HG03060 (cell line): ENCODE results near the gene NEDD4L.

ENCODE experiments used
- ATAC-seq: cut with Tn5 transposase; IDR thresholded peaks from one replicate; pipeline ENCODE4 v1.9.1; 2021; ENCODE audit warnings: low read depth, moderate number of reproducible peaks; ENCODE audit not compliant: unreplicated experiment

NEDD4L gene

DNA sequence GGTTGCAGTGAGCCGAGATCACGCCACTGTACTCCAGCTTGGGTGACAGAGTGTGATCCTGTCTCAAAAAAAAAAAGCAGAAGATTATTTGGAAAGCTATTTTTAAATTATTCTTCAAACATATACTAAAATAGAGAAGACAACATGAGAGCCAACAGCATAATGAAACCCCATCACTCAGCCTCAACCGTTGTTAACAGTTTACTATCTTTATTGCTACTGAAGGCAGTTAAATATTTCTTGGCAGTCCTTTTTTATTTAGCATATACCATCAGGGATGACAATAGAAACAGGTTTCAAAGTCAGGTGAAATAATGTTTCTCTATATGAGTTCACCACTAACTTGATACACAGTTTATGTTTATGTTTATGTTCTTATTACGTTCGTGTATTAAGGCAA lies 157.2 kb downstream of the NEDD4L start:
- no peak for ATAC-seq

DNA sequence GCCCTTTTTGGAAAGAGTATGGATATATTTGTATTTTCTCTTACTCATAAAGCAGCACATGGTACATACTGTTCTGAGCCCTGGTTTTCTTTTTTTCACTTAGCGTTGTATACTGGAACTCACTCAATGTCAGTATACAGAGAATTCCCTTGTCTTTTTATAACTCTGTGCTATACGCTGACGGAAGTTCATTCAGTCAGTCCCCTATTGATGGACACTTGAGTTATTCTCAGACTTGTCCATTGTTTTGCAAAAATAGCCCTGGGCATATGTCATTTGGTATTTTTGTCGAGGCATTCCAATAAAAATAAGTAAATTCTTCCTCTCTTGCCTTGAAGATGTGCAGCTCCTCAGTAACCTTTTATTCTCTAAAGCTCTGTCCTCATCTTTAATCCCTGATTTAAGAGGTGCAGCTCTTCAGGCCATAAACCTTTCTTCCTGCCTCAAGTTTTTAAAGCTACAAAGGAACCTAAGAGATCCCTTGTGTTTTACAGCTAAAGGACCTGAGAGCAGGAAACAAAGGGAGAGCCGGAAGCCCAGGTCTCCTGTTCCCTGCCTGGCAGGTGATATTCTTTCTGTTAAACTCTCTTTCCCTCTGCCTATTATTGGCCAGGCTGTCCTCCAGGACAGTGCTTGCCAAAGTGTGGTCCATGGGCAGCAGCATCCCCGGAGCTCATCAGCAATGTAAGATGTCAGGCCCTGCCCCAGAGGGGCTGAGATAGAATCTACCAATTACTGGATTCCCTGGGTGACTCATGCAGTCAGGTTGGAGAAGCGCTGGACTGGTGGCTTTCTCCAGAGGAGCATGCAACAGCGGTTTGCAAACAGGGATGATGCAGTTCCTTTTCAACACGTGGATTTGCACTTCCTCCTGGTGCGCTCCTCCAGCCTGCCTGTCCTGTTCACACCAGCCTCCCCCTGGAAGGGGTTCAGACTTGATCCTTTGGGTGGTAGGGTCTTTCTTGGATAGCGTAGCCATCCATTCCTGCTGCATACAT lies 158.0 kb downstream of the NEDD4L start:
- ATAC-seq = no peak

DNA sequence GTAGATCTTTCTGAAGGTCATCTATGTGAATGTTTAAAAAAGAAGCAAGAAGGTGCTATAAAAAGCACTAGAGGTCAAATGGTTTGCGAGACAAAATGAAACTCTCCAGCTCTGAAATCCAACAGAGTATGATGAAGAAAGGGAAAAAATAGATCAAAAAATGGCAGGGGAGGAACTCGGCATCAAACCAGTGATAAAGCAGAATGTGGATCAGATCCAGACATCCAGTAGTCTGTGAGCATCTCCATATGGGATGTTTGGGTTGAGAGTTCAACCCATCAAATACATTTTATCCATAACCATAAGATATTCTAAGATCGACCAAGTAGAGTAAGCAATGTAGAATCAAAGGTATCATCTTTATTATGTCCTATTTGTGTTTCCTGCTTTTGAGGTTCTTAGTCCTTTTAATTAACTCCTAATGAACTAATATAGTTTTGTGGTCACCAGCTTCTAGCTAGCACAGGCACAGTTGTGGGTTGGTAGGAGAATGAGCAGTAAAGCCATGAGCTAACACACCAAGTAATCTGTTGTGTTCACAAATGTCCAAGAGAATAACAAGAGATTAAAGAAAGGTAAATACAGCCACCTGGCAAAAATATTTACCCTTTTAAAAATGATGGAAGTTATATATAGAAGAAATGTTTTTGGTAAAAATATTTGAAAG lies 160.9 kb downstream of the NEDD4L start:
- no peak for ATAC-seq

DNA sequence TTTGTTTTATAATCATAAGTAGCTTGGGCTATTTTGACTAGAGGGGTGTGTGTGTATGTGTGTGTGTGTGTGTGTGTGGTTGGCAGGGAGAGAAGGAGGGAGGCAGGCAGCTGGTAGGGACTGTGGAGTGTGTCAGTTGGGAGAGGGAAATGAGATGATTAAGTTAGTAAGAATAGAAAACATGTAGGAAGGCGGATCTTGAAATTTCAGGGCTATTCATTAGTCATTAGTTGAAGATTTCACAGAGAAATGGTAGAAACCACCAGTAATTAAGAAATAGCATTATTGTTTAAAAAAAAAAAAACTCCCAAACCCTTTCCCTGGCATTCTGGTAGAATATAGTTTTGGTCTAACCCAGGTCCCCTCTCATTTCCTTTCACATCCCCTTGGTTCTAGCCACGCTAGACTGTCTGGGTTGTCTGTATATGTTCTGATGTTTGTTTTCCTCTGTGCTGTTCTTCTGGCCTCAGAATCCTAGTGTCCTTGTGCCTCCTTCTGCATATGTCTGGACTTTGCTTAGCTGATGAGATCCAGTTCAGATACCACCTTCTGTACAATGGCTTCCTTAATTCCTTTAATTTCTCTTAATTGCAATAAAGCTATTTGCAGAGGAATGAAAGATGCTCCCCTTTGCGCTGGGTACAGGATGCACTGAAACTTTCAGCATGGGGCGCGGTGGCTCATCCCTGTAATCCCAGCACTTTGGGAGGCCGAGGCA lies 161.6 kb downstream of the NEDD4L start:
- no peak for ATAC-seq

DNA sequence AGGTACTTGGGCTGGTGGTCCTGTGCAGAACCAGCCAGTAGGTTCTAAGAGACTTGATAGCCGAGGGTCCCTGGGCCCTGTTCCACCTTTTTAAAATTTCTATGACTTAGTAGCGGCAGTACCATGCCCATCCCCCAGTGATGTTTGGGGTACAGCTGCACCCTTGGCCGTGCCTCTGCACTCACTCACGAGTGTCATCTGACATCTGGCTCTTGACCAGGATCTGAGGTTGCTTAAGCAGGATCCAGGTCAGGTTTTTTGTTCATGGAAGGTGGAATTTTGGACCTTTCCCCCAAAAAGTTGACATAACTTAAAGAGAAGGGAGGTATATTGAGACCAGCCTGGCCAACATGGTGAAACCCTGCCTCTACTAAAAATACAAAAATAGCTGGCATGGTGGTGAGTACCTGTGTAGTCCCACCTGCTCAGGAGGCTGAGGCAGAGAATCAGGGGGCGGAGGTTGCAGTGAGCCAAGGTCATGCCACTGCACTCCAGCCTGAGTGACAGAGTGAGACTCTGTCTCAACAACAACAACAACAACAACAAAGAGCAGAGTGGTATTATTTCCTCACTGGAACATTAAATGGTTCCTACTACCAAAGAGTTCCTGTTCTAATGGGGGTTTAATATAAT lies 163.6 kb downstream of the NEDD4L start:
- no peak for ATAC-seq

DNA sequence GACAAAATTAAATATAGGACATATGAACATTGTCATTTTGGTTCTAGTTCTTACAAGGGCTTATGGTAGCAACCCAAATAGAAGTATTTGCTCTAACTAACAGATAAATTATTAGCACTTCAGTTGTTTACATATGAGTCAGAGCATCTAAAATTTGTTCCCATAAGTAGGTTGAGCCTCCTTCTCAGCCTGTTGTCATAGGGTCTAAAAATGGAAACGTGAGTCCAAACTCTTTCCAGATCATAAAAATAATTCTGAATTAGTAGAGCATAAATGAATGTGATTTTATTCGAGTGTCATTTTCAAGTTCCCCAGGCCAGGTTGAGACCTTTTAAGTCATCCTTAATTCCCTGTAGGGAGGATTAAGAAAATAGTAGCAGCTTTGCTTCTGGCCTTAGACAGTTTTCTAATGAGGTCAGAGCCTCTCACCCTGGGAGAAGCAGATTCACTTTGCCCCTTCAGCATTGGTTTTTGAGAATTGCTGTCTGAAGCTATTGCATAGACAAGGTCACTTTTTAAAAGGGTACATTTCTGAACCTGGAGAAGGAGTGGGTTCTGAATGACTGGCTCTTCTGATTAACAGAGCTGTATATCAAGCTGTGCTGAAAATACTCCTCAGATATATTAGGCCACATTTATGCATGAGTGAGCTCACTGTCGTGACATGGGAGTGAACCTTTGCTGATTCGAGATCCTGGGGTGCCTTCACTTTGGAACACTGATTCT lies 164.3 kb downstream of the NEDD4L start:
- no peak for ATAC-seq

DNA sequence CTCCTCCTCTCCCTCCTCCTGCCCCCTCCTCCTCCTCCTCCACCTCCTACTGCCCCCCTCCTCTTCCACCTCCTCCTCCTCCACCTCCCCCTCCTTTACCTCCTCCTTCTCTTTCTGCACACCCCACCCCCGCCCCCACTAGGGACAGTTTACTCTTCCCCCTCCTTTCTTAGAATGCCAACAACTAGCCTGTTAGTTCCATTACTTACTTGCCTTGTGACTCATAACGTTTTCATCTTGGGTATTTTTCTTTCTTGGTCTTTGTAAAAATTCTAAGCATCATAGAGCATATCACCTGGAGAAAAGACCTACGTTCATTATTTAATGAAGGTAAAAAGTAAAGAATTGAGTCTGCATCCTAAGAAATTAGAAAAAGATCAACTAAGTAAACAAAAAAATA lies 165.3 kb downstream of the NEDD4L start:
- no peak for ATAC-seq

DNA sequence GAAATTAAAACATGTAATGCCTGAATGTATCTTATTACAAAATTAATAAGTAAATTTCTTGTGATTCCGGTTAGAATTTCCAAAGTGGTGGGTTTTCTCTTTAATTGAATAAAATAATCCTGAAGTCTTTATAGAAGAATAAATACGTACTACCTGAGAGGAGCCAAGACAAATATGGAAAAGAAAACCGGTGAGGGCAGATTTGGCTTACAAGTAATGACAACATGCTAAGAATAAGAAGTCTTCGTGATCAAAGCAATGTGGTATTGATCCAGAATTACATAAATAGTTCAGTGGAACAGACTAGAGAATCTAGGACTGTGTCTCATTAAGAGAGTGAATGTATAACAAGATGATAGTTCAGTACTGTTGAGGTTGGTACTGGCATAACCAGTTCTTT lies 167.5 kb downstream of the NEDD4L start:
- ATAC-seq = no peak

DNA sequence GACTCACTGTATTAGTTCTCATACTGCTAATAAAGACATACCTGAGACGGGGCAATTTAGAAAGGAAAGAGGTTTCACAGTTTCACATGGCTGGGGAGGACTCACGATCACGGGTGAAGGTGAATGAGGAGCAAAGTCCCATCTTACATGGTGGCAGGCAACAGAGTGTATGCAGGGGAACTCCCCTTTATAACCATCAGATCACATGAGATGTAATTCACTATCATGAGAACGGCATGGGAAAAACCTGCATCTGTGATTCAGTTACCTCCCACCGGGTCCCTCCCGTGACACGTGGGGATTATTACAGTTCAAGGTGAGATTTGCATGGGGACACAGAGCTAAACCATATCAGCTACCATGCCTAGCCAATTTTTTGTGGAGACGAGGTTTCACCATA lies 168.2 kb downstream of the NEDD4L start:
- no peak for ATAC-seq

DNA sequence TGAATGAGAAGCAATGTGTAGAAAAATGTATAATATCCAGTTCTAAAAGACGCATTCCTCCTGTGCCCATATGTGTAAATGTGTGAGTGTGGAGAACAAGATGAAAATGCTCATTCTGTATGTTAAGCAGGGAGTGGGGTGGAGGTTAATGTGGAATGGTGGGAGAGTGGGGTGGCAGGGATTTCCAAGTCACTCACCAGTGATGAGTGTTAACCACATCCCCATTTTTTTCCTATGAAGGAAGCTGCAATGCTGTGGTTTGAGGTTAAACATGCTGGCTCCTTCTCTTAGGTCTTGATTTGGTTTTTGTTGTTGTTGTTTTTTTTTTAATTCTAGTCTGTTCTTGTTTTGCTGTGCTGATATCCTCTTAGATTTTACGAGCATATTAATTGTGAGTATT lies 169.4 kb downstream of the NEDD4L start:
- no peak for ATAC-seq

DNA sequence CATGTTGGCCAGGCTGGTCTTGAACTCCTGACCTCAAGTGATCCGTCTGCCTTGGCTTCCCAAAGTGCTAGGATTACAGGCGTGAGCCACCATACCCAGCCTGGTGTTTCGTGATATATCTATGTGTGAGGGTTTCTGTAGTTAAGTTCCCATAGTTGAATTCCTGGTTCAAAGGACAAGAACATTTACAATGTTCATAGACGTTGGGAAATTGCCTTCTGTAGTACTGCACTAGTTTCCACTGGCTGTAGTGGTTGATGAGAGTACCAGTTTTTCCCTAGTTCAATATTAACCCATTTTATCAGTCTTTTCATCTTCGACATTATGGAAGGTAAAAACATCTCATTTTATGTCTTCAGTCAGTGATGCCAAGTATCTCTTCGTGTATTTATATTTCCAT lies 171.0 kb downstream of the NEDD4L start:
- no peak for ATAC-seq

DNA sequence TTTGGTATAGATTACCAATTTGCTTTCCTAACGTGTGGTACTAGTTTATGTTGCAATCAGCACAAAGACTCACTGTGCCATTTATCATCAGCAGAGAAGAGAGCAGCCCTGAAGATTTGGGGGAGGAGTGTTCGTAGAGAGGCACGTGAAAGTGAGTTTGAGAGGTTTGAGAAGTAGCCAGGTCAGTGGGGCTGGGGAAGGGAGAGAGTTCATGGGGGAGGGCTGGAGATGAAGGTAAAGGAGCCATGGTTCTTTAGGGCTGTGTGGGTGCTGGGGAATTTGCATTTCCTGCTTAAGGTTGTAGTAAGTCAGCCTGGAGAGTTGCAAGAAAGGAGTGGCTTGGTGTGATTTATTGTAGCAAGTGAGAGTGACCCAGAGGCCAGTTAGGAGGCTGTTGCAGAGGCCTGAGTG lies 172.1 kb downstream of the NEDD4L start:
- no peak for ATAC-seq

DNA sequence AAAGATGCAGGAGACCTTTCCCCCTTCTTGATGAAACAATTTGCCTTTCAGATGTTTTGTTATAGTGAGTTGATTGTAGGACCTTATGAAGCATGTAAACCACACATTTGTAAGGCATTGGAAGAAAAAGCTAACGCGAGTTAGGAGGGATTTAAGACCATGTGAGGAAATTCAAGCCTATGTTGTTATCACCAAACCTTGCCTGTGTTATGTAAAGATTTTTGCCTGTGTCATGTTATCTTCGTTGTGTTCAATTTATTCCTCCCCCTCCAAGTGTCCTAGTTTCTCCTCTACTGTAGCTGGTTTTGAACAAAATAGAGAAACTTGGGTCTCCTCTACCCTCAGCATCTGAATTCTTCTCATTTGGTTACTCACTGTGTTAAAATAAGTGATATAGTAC lies 173.0 kb downstream of the NEDD4L start:
- no peak for ATAC-seq

DNA sequence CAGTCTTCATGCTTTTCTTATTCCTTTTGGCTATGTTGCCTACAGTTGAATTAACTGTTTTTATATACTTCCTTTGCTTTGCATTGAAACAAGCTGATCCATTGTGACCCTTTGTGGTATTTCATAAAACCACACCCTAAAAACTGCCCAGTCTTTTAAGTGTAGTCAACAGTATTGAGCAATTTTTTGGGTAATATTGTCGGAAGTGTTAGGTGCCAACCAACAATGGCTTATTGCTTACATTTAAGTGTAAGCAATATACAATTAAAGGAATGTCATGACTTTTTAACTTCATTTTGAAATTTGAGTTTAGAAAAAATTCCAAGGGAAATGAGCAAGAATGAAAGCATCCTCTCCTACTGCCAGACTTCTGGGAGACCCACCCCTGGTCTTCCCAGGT lies 174.1 kb downstream of the NEDD4L start:
- no peak for ATAC-seq

DNA sequence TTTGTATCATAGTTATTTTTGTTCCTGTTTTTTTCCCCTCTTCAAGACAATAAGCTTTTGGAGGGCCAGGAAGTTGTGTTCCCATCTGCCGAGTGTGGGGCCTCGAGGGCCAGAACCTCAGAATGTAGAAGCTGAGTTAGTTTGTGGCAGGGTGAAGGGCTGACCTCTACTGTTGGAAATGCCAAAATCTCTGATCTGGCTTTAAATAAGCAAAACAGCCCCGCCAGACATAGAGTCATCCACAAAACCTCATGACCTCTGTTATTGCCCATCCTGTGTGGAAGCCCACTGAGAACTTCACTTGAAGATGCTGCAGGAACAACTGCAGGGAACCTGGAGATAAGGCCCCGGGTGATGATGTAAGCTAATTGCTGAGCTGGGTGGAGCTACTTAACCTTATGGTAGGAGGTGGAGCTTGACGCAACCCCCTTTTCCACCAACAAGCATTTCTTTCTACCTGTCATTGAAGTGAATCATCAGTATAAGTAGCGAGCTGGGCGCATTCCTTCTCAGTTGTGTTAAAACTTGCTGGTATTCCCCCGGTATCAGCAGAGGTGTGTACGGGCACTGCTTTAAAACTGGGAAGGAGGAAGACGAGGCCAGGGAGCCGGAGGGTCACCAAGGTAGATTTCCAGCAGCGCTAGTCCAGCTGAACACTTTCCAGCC lies 177.2 kb downstream of the NEDD4L start:
- ATAC-seq = no peak

DNA sequence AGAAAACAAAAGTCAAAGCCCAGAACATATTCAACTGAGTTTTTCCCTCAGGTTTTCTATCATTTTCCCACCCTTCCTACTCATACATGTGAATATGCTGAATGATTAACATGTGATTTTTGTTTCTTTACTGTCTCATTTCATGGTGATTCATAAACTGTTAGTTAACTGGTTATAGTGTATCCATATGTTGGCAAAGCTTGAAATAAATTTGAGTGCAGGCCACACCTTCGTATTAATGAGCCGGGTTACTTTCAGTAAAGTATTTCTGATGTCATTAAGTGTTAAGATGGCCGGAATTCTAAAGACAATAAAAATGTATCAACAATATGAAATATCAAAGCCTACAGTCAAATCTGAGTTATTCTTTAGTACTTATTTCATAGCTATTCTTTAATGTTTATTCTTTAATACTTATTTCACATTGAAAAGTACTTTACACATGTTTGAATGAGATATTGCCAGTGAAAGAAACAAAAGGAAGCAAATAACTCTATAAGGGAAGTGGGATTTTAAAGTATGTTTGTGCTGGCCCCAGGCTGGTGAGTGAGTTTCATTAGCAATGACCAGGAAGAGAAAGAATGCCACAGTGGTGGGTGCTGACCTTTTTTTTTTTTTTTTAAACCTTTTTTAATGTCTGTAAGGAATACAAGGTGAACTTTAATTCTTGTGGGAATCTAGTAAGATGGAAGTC lies 178.6 kb downstream of the NEDD4L start:
- ATAC-seq = no peak

DNA sequence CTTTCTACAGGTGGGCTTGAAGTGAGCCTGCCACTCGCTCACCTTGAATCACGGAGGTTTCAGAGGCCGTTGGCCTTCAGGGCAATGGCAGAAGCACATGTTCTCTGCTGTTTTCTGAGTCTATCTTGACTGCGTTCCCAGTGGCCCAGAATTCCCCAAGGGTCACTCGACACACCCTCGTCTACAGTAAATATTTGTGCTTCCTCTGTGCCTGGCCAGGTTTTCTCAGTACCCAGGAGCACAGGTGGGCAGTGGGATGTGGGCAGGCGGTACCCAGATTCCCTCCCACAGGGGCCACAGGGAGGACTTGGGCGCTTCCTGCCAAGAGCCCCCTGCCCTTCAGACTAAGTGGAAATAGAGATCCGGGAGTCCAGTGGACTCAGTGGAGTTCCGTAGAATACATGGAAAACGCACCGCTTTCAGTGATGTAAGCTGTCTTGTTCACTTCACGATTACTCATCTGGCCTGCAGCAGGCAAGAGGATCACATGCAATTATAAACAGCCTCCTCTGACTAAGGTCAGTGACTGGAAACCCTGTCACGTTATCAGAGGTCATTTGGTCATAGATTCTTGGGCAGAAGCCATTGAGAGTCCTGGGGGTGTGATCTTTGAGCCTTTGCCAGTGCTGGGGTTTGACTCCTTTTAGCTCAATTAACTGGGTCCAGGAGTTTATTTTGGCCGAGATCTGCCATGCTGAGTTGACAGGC lies 179.8 kb downstream of the NEDD4L start:
- ATAC-seq = no peak

DNA sequence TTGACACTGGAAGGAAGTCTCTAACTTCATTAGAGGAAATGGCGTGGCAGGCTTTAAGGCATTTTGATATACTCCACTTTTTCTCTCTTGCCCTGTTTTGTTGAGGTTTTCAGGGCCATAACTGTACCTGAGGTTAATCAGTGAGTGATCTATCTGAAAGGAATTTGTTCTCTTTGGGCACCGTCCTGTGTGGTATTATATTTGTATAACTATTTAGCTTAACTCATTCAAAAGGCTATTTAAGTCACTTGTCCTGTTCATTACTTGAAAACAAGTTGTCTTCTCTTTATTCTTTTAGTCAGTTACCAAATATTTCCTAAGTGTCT lies 180.4 kb downstream of the NEDD4L start:
- ATAC-seq = no peak

DNA sequence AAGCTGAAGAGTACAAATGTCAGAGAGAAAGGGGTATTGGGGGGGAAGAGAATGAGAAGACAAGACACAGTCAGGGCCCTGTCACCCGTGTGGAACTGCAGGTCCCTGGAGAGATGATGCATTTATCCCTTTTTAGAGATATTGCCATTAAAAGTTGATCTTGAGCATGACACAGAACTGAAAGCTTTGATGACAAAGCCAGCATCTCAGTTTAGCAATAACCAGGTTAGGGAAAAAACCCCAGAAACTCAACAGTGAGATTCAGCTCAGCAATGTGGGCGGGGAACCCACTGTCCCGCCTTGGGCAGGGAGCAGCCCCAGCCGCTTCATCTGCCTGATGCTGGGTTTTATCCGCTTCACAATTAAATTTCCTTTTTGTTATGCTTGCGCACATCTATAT lies 181.1 kb downstream of the NEDD4L start:
- peak; percentile 85 for ATAC-seq
